ENCODE results near the gene AP1B1. TPM values are rescaled to one million over a fixed set of nuclear protein-coding genes. Genes with fewer than 3 reads are reported as not detected.

The AP1B1 gene
- total and polyA plus RNA-seq, 2 of the 13 experiments (the other 11 are each of a cell fraction or from before 2014, with no cell fraction given) = 26.6 to 29.7 TPM

DNA sequence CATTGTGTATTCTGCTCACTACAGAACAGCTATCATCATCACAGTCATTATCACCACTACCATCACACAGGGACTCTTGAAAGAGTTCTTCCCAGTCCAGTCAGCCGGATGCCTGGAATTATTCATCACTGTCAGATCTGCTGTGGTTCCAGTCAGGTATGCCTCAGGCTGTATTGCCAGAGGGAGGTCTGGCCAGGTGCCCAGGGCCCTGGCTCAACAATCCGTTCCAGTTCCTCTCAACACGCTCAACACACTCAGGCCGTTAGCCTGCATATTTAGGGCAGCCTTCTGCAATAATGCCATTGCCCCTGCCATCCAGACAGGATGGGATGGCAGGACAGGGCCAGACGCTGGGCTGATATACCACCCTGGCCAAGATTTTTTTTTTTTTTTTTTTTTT is 44.2 kb downstream of the AP1B1 start:
- ATAC-seq (no peak), FAIRE-seq (no peak), DNase-seq (ENCODE audit: low spot score) (peak; percentile 12)
- ChIA-PET CTCF (ENCODE audit: low intra/inter-chr PET ratio, low total read pairs) (no interaction called here), POLR2A (no interaction called here)
- Histone ChIP-seq H3K4me2 (ENCODE audit: low read depth, low read length) (no peak overlapping the region), H3K36me3 (replicated peaks in 1 of 2; ENCODE audit: control insufficient read depth in 1 of 2, insufficient read depth in 2 of 2, low read length in 2 of 2) (peaks cover 15 to 47% of the 10 kb centered on the region in 2 experiments), H4K20me1 (ENCODE audit: insufficient read depth, low read length) (no peaks in the 10 kb centered on the region), H3K27me3 (ENCODE audit: control insufficient read depth in 1 of 2, insufficient read depth in 2 of 2, low read length in 2 of 2) (no peaks in the 10 kb centered on the region), H3K9me3 (ENCODE audit: low read length) (no peaks in the 10 kb centered on the region), H3K9ac (ENCODE audit: insufficient read depth, low read depth, low read length) (no peak overlapping the region), H3K27ac (ENCODE audit: extremely low read length, insufficient read depth, low read length) (no peak overlapping the region), H3K79me2 (ENCODE audit: insufficient read depth, low read length) (no peaks in the 10 kb centered on the region), H3K4me3 (replicated peaks in 1 of 3; ENCODE audit: insufficient read depth in 1 of 3, low read depth in 2 of 3, low read length in 3 of 3) (no peak overlapping the region), H3K4me1 (ENCODE audit: insufficient read depth, low read length) (peaks cover 32% of the 10 kb centered on the region), H2AFZ (ENCODE audit: low read length) (no peak overlapping the region)
- whole genome bisulfite sequencing (ENCODE audit: low lambda C conversion rate) = 82% methylated on average over 3 of the region's 5 CpGs
- no TSS peak for BruUV-seq (replicated peaks)
- in situ Hi-C loops (cut with HindIII; ENCODE audit: extremely low pct_ligation_motif_present, low pct_unique_long_range_greater_than_20kb) (no loop called here), intact Hi-C loops (cut with micrococcal nuclease; ENCODE audit: unreplicated experiment) (no loop called here)
- no peak for TF ChIP-seq ZKSCAN1 (IDR thresholded peaks at IDR 0.05; ENCODE audit: low read length)
- TF ChIP-seq, protein P1, sequence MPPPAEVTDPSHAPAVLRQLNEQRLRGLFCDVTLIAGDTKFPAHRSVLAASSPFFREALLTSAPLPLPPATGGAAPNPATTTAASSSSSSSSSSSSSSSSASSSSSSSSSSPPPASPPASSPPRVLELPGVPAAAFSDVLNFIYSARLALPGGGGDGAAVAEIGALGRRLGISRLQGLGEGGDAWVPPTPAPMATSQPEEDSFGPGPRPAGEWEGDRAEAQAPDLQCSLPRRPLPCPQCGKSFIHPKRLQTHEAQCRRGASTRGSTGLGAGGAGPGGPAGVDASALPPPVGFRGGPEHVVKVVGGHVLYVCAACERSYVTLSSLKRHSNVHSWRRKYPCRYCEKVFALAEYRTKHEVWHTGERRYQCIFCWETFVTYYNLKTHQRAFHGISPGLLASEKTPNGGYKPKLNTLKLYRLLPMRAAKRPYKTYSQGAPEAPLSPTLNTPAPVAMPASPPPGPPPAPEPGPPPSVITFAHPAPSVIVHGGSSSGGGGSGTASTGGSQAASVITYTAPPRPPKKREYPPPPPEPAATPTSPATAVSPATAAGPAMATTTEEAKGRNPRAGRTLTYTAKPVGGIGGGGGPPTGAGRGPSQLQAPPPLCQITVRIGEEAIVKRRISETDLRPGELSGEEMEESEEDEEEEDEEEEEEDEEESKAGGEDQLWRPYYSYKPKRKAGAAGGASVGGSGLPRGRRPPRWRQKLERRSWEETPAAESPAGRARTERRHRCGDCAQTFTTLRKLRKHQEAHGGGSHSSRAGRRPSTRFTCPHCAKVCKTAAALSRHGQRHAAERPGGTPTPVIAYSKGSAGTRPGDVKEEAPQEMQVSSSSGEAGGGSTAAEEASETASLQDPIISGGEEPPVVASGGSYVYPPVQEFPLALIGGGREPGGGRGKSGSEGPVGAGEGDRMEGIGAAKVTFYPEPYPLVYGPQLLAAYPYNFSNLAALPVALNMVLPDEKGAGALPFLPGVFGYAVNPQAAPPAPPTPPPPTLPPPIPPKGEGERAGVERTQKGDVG (CRISPR knock-in tag; IDR thresholded peaks at IDR 0.05; ENCODE audit: borderline replicate concordance) = no peak
- TF ChIP-seq ZNF10 (CRISPR knock-in tag; IDR thresholded peaks at IDR 0.05; ENCODE audit: borderline replicate concordance, low read depth) = no peak
- no peak for TF ChIP-seq ZNF333 (CRISPR knock-in tag; IDR thresholded peaks at IDR 0.05; ENCODE audit: borderline replicate concordance)
- TF ChIP-seq PLSCR1 (CRISPR knock-in tag; IDR thresholded peaks at IDR 0.05; ENCODE audit: borderline replicate concordance) = no peak
- TF ChIP-seq SMARCC2 (IDR thresholded peaks at IDR 0.05) = no peak

All from HepG2 (cell line).